Smooth muscle cell (in vitro differentiated cells): ENCODE measurements around the gene TLCD5. TPM values are rescaled to one million over a fixed set of nuclear protein-coding genes. Genes with fewer than 3 reads are reported as not detected.

Experiments used
- DNase-seq: peaks from one replicate; lab custom pipeline; 2025; ENCODE audit not compliant: unreplicated experiment; lab: John Stamatoyannopoulos, UW
- H2AFZ ChIP-seq: fragments of 200-600 bp; sonication (generic); 2 replicates; pipeline ENCODE4 v1.6.0; 2016; ENCODE audit warnings: antibody characterized with exemption, low read depth, mild to moderate bottlenecking
- H3F3A ChIP-seq: fragments of 200-600 bp; sonication (generic); 2 replicates; pipeline ENCODE4 v1.6.0; 2017; ENCODE audit warnings: antibody characterized with exemption, low read depth
- H3K27ac ChIP-seq: fragments of 200-600 bp; sonication (generic); 2 replicates; pipeline ENCODE4 v1.5.1; 2016; ENCODE audit warnings: low read depth, mild to moderate bottlenecking
- H3K27me3 ChIP-seq: fragments of 200-600 bp; sonication (generic); 2 replicates; pipeline ENCODE4 v1.6.1; 2016; ENCODE audit warnings: low read depth, mild to moderate bottlenecking
- H3K36me3 ChIP-seq: fragments of 200-600 bp; sonication (generic); 2 replicates; pipeline ENCODE4 v1.5.1; 2016; ENCODE audit warnings: low read depth
- H3K4me1 ChIP-seq: fragments of 200-600 bp; sonication (generic); 2 replicates; pipeline ENCODE4 v1.5.1; 2016; ENCODE audit warnings: low read depth
- H3K4me2 ChIP-seq: fragments of 200-600 bp; sonication (generic); 2 replicates; pipeline ENCODE4 v1.6.0; 2016; ENCODE audit warnings: mild to moderate bottlenecking
- H3K4me3 ChIP-seq: fragments of 200-600 bp; sonication (generic); 2 replicates; pipeline ENCODE4 v1.5.1; 2016; ENCODE audit warnings: mild to moderate bottlenecking
- H3K79me2 ChIP-seq: fragments of 200-600 bp; sonication (generic); 2 replicates; pipeline ENCODE4 v1.6.0; 2016; ENCODE audit warnings: low read depth, mild to moderate bottlenecking
- H3K9ac ChIP-seq: fragments of 200-600 bp; sonication (generic); 2 replicates; pipeline ENCODE4 v1.6.0; 2016; ENCODE audit warnings: low read depth
- H3K9me3 ChIP-seq: fragments of 200-600 bp; sonication (generic); replicated peaks from 2 replicates; pipeline ENCODE4 v1.5.1; 2016; ENCODE audit warnings: low read depth
- H4K20me1 ChIP-seq: fragments of 200-600 bp; sonication (generic); 2 replicates; pipeline ENCODE4 v1.6.0; 2016; ENCODE audit warnings: low read depth
- CTCF ChIP-seq: fragments of 200-600 bp; sonication (generic); IDR thresholded peaks from 2 replicates; pipeline ENCODE4 v1.5.1; 2017; ENCODE audit warnings: borderline replicate concordance, mild to moderate bottlenecking, antibody characterized with exemption; ENCODE audit not compliant: insufficient read depth, poor library complexity, severe bottlenecking
- WGBS: methylation state at CpG from one replicate; pipeline ENCODE4 v1.1.7; 2016; ENCODE audit warnings: low lambda C conversion rate; 5-methylcytosine and 5-hydroxymethylcytosine counted together
- polyA plus RNA-seq: library from polyadenylated mRNA; unstranded; fragments of >200 nt; fragmentation: Nextera tagmentation; extraction: Ambion mirVana; gene quantifications from 2 replicates; pipeline ENCODE4 v1.2.1, GENCODE V29; 2016
- total RNA-seq: library from RNA; depleted of rRNA; stranded (reverse); fragments of >200 nt; gene quantifications from 2 replicates; pipeline ENCODE4 v1.2.3, GENCODE V29; 2014

The TLCD5 gene
- total and polyA plus RNA-seq, 2 experiments from 2014 or later = 6.0 to 6.6 TPM

- Histone ChIP-seq H3K27ac (peak overlapping the region; percentile 81), H3K9ac (peak overlapping the region; percentile 89), H3F3A (peaks cover 42% of the 10 kb centered on the region), H3K27me3 (no peaks in the 10 kb centered on the region), H3K4me3 (peak overlapping the region; percentile 91), H2AFZ (peak overlapping the region; percentile 78), H3K4me1 (peaks cover 37% of the 10 kb centered on the region), H3K9me3 (no peaks in the 10 kb centered on the region), H4K20me1 (peaks cover 37% of the 10 kb centered on the region), H3K79me2 (peaks cover 36% of the 10 kb centered on the region), H3K4me2 (peak overlapping the region; percentile 98), H3K36me3 (no peaks in the 10 kb centered on the region)
- 4% methylated on average over 8 of the region's 8 CpGs for WGBS
- peak; percentile 67 for TF ChIP-seq CTCF
- no peak for DNase-seq
Observed at GRCh38 chr11:120334894-120335462, 9.9 kb downstream of the TLCD5 start.

- peak overlapping the region; percentile 81 for H3K27ac ChIP-seq
- WGBS = 3% methylated on average over 19 of the region's 19 CpGs
- H4K20me1 ChIP-seq = peaks cover 42% of the 10 kb centered on the region
- peak overlapping the region; percentile 98 for H3K4me2 ChIP-seq
- no peak for DNase-seq
- H3K9me3 ChIP-seq = no peaks in the 10 kb centered on the region
- peak overlapping the region; percentile 91 for H3K4me3 ChIP-seq
- H3K27me3 ChIP-seq = no peaks in the 10 kb centered on the region
- peaks cover 41% of the 10 kb centered on the region for H3K79me2 ChIP-seq
- peak overlapping the region; percentile 78 for H2AFZ ChIP-seq
- peaks cover 37% of the 10 kb centered on the region for H3F3A ChIP-seq
- peaks cover 40% of the 10 kb centered on the region for H3K4me1 ChIP-seq
- no peaks in the 10 kb centered on the region for H3K36me3 ChIP-seq
- peak overlapping the region; percentile 89 for H3K9ac ChIP-seq
- no peak for TF ChIP-seq CTCF
Observed at GRCh38 chr11:120335556-120335907, 10.4 kb downstream of the TLCD5 start.

GRCh38 chr11:120335908-120336640, 11.0 kb downstream of the TLCD5 start, which contains the start of gene ARHGEF12:
Gene ARHGEF12, plus strand, starts transcription at chr11:120336413. Its CDS starts 831 bp downstream, at chr11:120337244.
- Histone ChIP-seq H2AFZ (peak within 1 kb of the TSS; percentile 78), H3K4me2 (peak within 1 kb of the TSS; percentile 98), H3K9ac (peak within 1 kb of the TSS; percentile 89), H3K27ac (peak within 1 kb of the TSS; percentile 81), H3K79me2 (peaks cover 47% of the 10 kb centered on the region), H3K9me3 (no peaks in the 10 kb centered on the region), H3K4me1 (peaks cover 37% of the 10 kb centered on the region), H3K36me3 (no peaks in the 10 kb centered on the region), H3F3A (peaks cover 31% of the 10 kb centered on the region), H4K20me1 (peaks cover 48% of the 10 kb centered on the region), H3K27me3 (no peaks in the 10 kb centered on the region), H3K4me3 (peak within 1 kb of the TSS; percentile 91)
- peak; percentile 79 for DNase-seq
- WGBS = under 1% methylated on average over 63 of the region's 92 CpGs
- peak; percentile 41 for TF ChIP-seq CTCF
